H1 (cell line): ENCODE measurements around the gene ZNF839. TPM values are rescaled to one million over a fixed set of nuclear protein-coding genes. Genes with fewer than 3 reads are reported as not detected.

Experiments used
- ATF3 ChIP-seq: IDR thresholded peaks from 2 replicates; pipeline ENCODE4 v1.6.1; 2011; ENCODE audit warnings: low read depth, mild to moderate bottlenecking, low read length; ENCODE audit not compliant: insufficient read depth
- BCL11A ChIP-seq, 2 experiments: IDR thresholded peaks; one replicate each; pipeline ENCODE4 v1.6.1; 2011; ENCODE audit warnings: low read depth in 2 of 2, low read length in 2 of 2, mild to moderate bottlenecking in 2 of 2
- MAFK ChIP-seq: IDR thresholded peaks from 2 replicates; pipeline ENCODE4 v1.6.1; 2012; ENCODE audit warnings: low read depth, mild to moderate bottlenecking, improper control_type of control experiment, low read length
- SP1 ChIP-seq: IDR thresholded peaks from 2 replicates; pipeline ENCODE4 v1.6.1; 2011; ENCODE audit warnings: low read depth, low read length
- polyA plus RNA-seq, 7 experiments: library from polyadenylated mRNA; depleted of rRNA in 3 of 7; stranded (reverse) in 5 of 7; unstranded in 2 of 7; fragments of >200 nt in 5 of 7; fragments of 200-250 nt in 2 of 7; gene quantifications; 1 replicate in 5 of 7; 2 replicates in 1 of 7; 4 replicates in 1 of 7; pipeline versions ENCODE4 v1.2.1 to v1.2.3, GENCODE V29; 2011 to 2013; ENCODE audit warnings: missing spikeins in 2 of 7, mixed read lengths in 2 of 7
- total RNA-seq: library from RNA; stranded (reverse); fragmentation: NEBNext Ultra II Directional; extraction: Animal tissue kit (Norgen Biotek cat#: 25700); gene quantifications from 2 replicates; pipeline ENCODE4 v1.2.1, GENCODE V29; 2021
- TF ChIP-seq, protein P1 (sequence below): fragments of 300-600 bp; sonication (generic); IDR thresholded peaks from 2 replicates; pipeline ENCODE4 v1.7.1; 2012; ENCODE audit warnings: low read length, moderate library complexity, mild to moderate bottlenecking, inconsistent platforms; ENCODE audit not compliant: insufficient replicate concordance

ZNF839 gene
- total and polyA plus RNA-seq, 2 of the 8 experiments (the other 6 are each of a cell fraction or from before 2014, with no cell fraction given), result 8.1 to 9.4 TPM

GRCh38 chr14:102319351-102320032 lies at the start of gene ZNF839 (continued):
- TF ChIP-seq, protein P1, sequence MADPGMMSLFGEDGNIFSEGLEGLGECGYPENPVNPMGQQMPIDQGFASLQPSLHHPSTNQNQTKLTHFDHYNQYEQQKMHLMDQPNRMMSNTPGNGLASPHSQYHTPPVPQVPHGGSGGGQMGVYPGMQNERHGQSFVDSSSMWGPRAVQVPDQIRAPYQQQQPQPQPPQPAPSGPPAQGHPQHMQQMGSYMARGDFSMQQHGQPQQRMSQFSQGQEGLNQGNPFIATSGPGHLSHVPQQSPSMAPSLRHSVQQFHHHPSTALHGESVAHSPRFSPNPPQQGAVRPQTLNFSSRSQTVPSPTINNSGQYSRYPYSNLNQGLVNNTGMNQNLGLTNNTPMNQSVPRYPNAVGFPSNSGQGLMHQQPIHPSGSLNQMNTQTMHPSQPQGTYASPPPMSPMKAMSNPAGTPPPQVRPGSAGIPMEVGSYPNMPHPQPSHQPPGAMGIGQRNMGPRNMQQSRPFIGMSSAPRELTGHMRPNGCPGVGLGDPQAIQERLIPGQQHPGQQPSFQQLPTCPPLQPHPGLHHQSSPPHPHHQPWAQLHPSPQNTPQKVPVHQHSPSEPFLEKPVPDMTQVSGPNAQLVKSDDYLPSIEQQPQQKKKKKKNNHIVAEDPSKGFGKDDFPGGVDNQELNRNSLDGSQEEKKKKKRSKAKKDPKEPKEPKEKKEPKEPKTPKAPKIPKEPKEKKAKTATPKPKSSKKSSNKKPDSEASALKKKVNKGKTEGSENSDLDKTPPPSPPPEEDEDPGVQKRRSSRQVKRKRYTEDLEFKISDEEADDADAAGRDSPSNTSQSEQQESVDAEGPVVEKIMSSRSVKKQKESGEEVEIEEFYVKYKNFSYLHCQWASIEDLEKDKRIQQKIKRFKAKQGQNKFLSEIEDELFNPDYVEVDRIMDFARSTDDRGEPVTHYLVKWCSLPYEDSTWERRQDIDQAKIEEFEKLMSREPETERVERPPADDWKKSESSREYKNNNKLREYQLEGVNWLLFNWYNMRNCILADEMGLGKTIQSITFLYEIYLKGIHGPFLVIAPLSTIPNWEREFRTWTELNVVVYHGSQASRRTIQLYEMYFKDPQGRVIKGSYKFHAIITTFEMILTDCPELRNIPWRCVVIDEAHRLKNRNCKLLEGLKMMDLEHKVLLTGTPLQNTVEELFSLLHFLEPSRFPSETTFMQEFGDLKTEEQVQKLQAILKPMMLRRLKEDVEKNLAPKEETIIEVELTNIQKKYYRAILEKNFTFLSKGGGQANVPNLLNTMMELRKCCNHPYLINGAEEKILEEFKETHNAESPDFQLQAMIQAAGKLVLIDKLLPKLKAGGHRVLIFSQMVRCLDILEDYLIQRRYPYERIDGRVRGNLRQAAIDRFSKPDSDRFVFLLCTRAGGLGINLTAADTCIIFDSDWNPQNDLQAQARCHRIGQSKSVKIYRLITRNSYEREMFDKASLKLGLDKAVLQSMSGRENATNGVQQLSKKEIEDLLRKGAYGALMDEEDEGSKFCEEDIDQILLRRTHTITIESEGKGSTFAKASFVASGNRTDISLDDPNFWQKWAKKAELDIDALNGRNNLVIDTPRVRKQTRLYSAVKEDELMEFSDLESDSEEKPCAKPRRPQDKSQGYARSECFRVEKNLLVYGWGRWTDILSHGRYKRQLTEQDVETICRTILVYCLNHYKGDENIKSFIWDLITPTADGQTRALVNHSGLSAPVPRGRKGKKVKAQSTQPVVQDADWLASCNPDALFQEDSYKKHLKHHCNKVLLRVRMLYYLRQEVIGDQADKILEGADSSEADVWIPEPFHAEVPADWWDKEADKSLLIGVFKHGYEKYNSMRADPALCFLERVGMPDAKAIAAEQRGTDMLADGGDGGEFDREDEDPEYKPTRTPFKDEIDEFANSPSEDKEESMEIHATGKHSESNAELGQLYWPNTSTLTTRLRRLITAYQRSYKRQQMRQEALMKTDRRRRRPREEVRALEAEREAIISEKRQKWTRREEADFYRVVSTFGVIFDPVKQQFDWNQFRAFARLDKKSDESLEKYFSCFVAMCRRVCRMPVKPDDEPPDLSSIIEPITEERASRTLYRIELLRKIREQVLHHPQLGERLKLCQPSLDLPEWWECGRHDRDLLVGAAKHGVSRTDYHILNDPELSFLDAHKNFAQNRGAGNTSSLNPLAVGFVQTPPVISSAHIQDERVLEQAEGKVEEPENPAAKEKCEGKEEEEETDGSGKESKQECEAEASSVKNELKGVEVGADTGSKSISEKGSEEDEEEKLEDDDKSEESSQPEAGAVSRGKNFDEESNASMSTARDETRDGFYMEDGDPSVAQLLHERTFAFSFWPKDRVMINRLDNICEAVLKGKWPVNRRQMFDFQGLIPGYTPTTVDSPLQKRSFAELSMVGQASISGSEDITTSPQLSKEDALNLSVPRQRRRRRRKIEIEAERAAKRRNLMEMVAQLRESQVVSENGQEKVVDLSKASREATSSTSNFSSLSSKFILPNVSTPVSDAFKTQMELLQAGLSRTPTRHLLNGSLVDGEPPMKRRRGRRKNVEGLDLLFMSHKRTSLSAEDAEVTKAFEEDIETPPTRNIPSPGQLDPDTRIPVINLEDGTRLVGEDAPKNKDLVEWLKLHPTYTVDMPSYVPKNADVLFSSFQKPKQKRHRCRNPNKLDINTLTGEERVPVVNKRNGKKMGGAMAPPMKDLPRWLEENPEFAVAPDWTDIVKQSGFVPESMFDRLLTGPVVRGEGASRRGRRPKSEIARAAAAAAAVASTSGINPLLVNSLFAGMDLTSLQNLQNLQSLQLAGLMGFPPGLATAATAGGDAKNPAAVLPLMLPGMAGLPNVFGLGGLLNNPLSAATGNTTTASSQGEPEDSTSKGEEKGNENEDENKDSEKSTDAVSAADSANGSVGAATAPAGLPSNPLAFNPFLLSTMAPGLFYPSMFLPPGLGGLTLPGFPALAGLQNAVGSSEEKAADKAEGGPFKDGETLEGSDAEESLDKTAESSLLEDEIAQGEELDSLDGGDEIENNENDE, result no peak
- no peak for TF ChIP-seq MAFK
- 0 out of 2 replicates have a peak, but pooled peaks have one; percentile 30 for TF ChIP-seq SP1
- TF ChIP-seq BCL11A (IDR thresholded peaks at IDR 0.05; ENCODE audit: low read depth in 2 of 2, low read length in 2 of 2), result no peak
- TF ChIP-seq ATF3, result 0 out of 2 replicates have a peak, but pooled peaks have one; percentile 8
